HG02870 (cell line): ENCODE results near the gene KCNC3.

ENCODE experiments used
- ATAC-seq: cut with Tn5 transposase; IDR thresholded peaks from one replicate; pipeline ENCODE4 v1.9.1; 2021; ENCODE audit warnings: mild to moderate bottlenecking, moderate library complexity; ENCODE audit not compliant: unreplicated experiment

The KCNC3 gene

GRCh38 chr19:50280074-50280473 is 49.1 kb downstream of the KCNC3 start:
- no peak for ATAC-seq

- ATAC-seq = no peak
Measured at GRCh38 chr19:50277966-50278580, 51.1 kb downstream of the KCNC3 start.

GRCh38 chr19:50276370-50277063 is 52.7 kb downstream of the KCNC3 start:
- no peak for ATAC-seq

GRCh38 chr19:50275577-50276368 is 53.4 kb downstream of the KCNC3 start:
- no peak for ATAC-seq

GRCh38 chr19:50273821-50274220 is 55.4 kb downstream of the KCNC3 start:
- no peak for ATAC-seq

- ATAC-seq = no peak
Measured at GRCh38 chr19:50272263-50272897, 56.8 kb downstream of the KCNC3 start.

- no peak for ATAC-seq
Measured at GRCh38 chr19:50269653-50270052, 59.5 kb downstream of the KCNC3 start.

GRCh38 chr19:50268501-50268900 is 60.7 kb downstream of the KCNC3 start:
- ATAC-seq = no peak

GRCh38 chr19:50268041-50268440 is 61.1 kb downstream of the KCNC3 start:
- ATAC-seq = no peak

GRCh38 chr19:50266896-50267295 is 62.3 kb downstream of the KCNC3 start:
- no peak for ATAC-seq

GRCh38 chr19:50266041-50266440 is 63.1 kb downstream of the KCNC3 start:
- no peak for ATAC-seq

- ATAC-seq = no peak
Measured at GRCh38 chr19:50264483-50265186, 64.5 kb downstream of the KCNC3 start.

GRCh38 chr19:50263176-50263575 is 66.0 kb downstream of the KCNC3 start:
- no peak for ATAC-seq
